Cerebellar nuclear complex (tissue), 1 donor: ENCODE results near the gene AJAP1.

Source experiments
- DNase-seq, 2 experiments: peaks; one replicate each; lab custom pipeline; 2025; lab: John Stamatoyannopoulos, UW

The AJAP1 gene

DNA sequence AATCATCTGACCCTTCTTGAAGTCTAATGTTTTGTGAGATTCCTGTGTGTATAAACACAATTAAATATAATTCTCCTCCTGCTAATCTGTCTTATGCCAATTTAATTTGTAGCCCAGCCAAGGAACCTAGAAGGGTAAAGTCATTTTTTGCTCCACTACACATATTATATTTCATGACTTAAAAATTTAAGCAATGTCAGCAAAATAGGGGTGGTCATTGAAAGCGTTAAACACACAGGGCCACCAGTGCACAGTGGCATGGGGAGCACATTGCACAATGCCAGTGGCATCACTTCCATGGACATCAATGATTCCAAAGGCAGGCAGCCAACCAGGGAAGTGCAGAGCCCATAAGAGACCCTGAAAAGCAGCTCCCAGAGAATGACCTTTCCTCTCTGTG, 166.1 kb downstream of the AJAP1 start:
- DNase-seq = no peak

DNA sequence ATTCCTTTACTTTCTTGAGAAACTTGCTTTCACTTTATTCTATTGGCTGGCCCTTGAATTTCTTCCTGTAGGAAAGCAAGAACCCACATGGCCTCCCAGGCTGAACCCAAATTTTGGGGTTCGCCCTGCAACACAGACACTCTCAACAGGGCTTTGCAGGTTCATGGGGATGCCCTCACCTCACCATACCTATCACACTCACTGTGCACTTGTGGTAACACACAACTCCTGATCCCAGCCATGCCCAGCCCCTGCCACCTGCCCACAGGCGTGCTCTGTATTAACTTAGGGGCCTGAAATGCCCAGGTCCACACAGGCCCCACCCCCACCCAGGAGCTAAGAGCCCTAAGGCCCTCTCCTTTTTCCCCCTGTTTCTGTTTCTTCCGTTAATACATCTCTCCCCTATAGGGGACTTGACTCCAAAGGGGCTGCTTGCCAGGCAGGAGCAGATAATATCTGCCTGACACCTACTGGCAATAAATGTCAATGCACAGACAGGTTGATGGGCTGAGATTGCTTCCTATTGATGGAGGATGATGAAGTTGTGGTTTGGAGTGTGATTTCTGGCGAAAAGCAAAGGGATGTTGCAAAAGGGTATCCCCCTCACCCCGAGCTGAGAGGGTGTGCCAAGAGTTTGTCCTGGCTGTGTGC, 171.5 kb downstream of the AJAP1 start:
- no peak for DNase-seq

DNA sequence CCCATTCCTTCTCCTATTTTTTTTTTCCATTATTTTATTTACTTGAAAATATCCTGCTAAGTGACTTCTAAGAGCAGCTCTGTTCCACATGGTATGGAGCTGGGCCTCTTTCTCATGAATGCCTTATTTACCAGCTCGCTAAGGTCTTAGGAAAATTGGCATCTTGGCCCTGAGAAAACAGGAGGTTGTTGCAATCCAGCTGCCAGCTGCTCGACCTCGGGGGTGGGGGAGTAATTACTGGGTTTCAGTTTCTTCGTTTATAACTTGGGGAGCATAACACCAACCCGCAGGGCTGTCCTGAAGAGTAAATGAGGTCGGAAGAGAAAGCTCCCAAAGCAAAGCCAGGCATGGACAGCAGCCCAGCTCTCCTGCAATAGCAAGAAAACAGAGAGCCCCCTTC, 176.3 kb downstream of the AJAP1 start:
- DNase-seq = no peak

DNA sequence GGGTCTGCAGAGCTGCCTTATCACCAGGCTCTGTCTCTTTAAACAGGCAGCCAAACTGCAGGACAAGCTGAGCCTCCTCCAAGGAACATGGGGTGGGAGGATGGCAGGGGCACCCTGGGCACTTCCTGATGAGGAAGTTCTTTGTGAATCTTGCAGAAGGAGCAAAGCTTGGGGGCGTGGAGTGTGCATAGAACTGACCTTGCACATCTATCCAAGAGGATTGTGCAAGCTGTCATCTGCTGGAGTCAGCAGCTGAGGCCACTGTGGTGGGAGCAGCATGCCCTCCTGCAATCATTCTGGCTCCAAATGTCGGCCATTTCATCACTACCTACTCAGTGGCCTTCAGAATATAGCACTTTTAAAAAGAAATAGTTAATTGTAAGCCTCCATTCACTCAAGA, 182.2 kb downstream of the AJAP1 start:
- no peak for DNase-seq

DNA sequence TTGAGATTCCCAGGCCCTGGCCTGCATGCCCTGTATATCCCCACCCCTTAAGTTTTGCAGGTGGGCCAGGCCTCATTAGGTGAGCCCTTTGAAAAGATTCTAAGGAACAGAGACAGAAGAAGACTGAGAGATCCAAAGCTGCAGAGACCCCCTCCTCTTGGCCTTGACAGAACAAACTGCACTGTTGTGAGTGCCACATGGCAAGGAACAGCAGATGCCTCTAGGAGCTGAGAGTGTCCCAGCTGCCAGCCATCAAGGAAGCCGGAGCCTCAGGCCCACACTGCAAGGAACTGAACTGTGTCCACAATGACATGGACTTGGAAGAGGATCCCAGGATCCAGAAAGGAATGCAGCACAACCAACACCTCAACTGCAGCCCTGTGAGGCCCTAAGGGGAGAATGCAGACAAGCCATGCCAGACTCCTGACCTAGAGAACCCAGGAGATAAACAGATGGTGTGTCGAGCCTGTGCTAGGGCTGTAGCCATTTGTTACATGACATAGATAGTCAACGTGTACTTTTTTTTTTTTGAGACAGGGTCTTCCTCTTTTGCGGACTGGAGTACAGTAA, 182.7 kb downstream of the AJAP1 start:
- no peak for DNase-seq

DNA sequence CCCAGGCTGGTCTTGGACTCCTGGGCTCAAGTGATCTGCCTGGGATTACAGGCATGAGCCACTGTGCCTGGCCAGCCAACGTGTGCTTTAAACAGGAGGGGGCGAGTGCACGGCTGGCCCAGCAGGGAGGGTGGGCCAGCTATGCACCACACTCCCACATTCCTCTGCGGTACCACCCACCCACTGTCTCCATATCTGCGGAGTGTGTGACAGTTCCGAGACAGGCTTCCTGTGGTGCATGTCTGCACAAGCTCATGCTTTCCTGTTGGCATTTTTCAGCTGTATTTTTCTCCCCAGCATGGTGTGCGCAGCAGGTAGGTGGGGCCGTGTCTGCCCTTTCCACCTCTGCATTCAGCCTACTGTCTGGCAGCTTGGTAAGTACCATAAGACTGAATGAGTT, 183.3 kb downstream of the AJAP1 start:
- DNase-seq = no peak

DNA sequence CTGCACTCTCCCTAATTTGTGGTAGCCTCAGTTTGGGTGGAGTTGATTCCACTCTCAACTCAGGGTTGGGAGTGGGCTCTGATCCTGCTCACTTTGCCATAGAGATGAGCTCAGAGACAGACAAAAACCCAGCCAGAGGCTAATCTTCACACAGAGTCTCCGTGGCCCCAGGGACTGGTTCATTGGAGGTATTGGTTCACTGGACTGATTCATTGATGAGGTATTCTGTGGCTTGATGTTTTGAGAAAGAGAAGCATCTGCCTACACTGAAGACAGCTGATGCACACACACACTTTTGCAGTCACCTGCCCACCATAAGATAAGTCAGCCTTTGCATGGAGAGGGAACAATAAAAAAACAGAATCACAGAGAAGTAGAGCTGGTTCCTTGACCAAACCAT, 183.8 kb downstream of the AJAP1 start:
- no peak for DNase-seq
